Endometrial microvascular endothelial cells (primary cell): ENCODE measurements around the gene PRDM15. TPM values are rescaled to one million over a fixed set of nuclear protein-coding genes. Genes with fewer than 3 reads are reported as not detected.
"Not testable (repeated sequence)": the region's sequence is repeated elsewhere in the genome, so short reads cannot be mapped to it uniquely, and the experiment has no call there.

ENCODE experiments used
- in situ Hi-C: cut with HindIII; loops from 2 replicates; pipeline ENCODE4 v1.10.0; 2017; ENCODE audit warnings: low sequenced_read_pairs, low pct_unique_long_range_greater_than_20kb; ENCODE audit errors: inconsistent ontology term
- total RNA-seq: library from RNA; depleted of rRNA; stranded (reverse); fragments of >200 nt; gene quantifications from one replicate; pipeline ENCODE4 v1.2.3, GENCODE V29; 2015; ENCODE audit errors: inconsistent ontology term

PRDM15 gene
- total RNA-seq, 1 donor from 2014 or later, result 3.8 TPM

GRCh38 chr21:41801321-41802197 lies 77.6 kb downstream of the PRDM15 start:
- in situ Hi-C loops, result no loop called here

GRCh38 chr21:41800425-41801320 lies 78.5 kb downstream of the PRDM15 start:
- in situ Hi-C loops, result no loop called here

GRCh38 chr21:41799763-41800162 lies 79.4 kb downstream of the PRDM15 start:
- in situ Hi-C loops, result no loop called here

- in situ Hi-C loops, result no loop called here
These were observed 80.8 kb downstream of the PRDM15 start for GRCh38 chr21:41798326-41798725.

GRCh38 chr21:41796476-41797080 lies 82.6 kb downstream of the PRDM15 start:
- in situ Hi-C loops, result no loop called here

- in situ Hi-C loops, result no loop called here
These were observed 83.4 kb downstream of the PRDM15 start for GRCh38 chr21:41795726-41796125.

GRCh38 chr21:41794600-41794999 lies 84.5 kb downstream of the PRDM15 start:
- in situ Hi-C loops, result no loop called here

GRCh38 chr21:41792711-41793110 lies 86.4 kb downstream of the PRDM15 start:
- in situ Hi-C loops, result no loop called here

GRCh38 chr21:41786509-41786987 lies 92.6 kb downstream of the PRDM15 start:
- in situ Hi-C loops, result no loop called here

- in situ Hi-C loops, result not testable (repeated sequence)
These were observed 93.9 kb downstream of the PRDM15 start for GRCh38 chr21:41785262-41785661.

- in situ Hi-C loops, result no loop called here
These were observed 94.6 kb downstream of the PRDM15 start for GRCh38 chr21:41784456-41785102.

- in situ Hi-C loops, result no loop called here
These were observed 95.5 kb downstream of the PRDM15 start for GRCh38 chr21:41783476-41784180.

GRCh38 chr21:41781050-41781410 lies 98.1 kb downstream of the PRDM15 start:
- in situ Hi-C loops, result no loop called here

GRCh38 chr21:41780337-41781049 lies 98.7 kb downstream of the PRDM15 start:
- in situ Hi-C loops, result no loop called here

GRCh38 chr21:41779659-41780058 lies 99.5 kb downstream of the PRDM15 start:
- in situ Hi-C loops, result no loop called here

- in situ Hi-C loops, result no loop called here
These were observed 100.1 kb downstream of the PRDM15 start for GRCh38 chr21:41778930-41779600.
